ENCODE results near the gene GPR107. TPM values are rescaled to one million over a fixed set of nuclear protein-coding genes. Genes with fewer than 3 reads are reported as not detected.

Gene GPR107
- total and polyA plus RNA-seq, 2 donors (not counting 1 experiment from before 2014, with no cell fraction given), result 10.4 to 28.1 TPM

- TF ChIP-seq, protein P1, sequence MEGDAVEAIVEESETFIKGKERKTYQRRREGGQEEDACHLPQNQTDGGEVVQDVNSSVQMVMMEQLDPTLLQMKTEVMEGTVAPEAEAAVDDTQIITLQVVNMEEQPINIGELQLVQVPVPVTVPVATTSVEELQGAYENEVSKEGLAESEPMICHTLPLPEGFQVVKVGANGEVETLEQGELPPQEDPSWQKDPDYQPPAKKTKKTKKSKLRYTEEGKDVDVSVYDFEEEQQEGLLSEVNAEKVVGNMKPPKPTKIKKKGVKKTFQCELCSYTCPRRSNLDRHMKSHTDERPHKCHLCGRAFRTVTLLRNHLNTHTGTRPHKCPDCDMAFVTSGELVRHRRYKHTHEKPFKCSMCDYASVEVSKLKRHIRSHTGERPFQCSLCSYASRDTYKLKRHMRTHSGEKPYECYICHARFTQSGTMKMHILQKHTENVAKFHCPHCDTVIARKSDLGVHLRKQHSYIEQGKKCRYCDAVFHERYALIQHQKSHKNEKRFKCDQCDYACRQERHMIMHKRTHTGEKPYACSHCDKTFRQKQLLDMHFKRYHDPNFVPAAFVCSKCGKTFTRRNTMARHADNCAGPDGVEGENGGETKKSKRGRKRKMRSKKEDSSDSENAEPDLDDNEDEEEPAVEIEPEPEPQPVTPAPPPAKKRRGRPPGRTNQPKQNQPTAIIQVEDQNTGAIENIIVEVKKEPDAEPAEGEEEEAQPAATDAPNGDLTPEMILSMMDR (IDR thresholded peaks at IDR 0.05), result no peak
- TF ChIP-seq EZH2 (IDR thresholded peaks at IDR 0.05; ENCODE audit: borderline replicate concordance, insufficient read depth, low read depth, low read length, poor library complexity, severe bottlenecking), result no peak
- intact Hi-C loops (cut with micrococcal nuclease), result loop anchor here (1.0 to 2.0 kb wide), 2 partner anchors 22 to 107 kb away; no protein-coding TSS in a partner anchor
- peaks cover 32 to 37% of the 10 kb centered on the region in 2 donors for H3K4me1 ChIP-seq (ENCODE audit: control insufficient read depth in 2 of 2, insufficient read depth in 2 of 2, low read length in 2 of 2)
- H3K27ac ChIP-seq (ENCODE audit: low read length in 2 of 2), result peak overlapping the region; percentile 81 to 96
- no peaks in the 10 kb centered on the region for H4K20me1 ChIP-seq (ENCODE audit: control insufficient read depth, insufficient read depth, low read length, poor library complexity, severe bottlenecking)
- WGBS (ENCODE audit: insufficient coverage), result 6% methylated on average over 12 of the region's 14 CpGs
- ATAC-seq (ENCODE audit: low read depth) (peak; percentile 79), DNase-seq (peak; percentile 79)
- peak overlapping the region; percentile 53 for H3K9ac ChIP-seq (ENCODE audit: low read length)
- H3K4me3 ChIP-seq (ENCODE audit: control extremely low read depth in 1 of 5, extremely low read depth in 1 of 5, insufficient read depth in 1 of 5, low read depth in 2 of 5, low read length in 4 of 5), result peak overlapping the region in 4 of 5 experiments; percentile 6 to 41 (median 30)
- Mint-ChIP-seq H3K4me1 (peaks cover 41% of the 10 kb centered on the region), H3K9me3 (ENCODE audit: insufficient read depth) (no peaks in the 10 kb centered on the region), H3K4me3 (peak overlapping the region; percentile 82), H3K27me3 (no peaks in the 10 kb centered on the region), H3K27ac (peak overlapping the region; percentile 97)
- peaks cover 0 to 14% of the 10 kb centered on the region in 2 experiments for H3K36me3 ChIP-seq (replicated peaks in 1 of 2; ENCODE audit: control extremely low read depth in 1 of 2, control insufficient read depth in 1 of 2, extremely low read depth in 1 of 2, insufficient read depth in 2 of 2, low read length in 1 of 2)
- no peaks in the 10 kb centered on the region for H3K79me2 ChIP-seq (ENCODE audit: control insufficient read depth, insufficient read depth, low read length)
- CTCF ChIA-PET, result interaction anchor here (1.0 to 2.4 kb wide), 5 partner anchors 22 to 113 kb away, joined by 4 to 34 read pairs (median 5); no protein-coding TSS in a partner anchor
- peak overlapping the region; percentile 55 for H2AFZ ChIP-seq (ENCODE audit: insufficient read depth, low read depth, low read length, poor library complexity, severe bottlenecking)
- no peaks in the 10 kb centered on the region for H3K9me3 ChIP-seq (ENCODE audit: control extremely low read depth in 1 of 3, control insufficient read depth in 2 of 3, insufficient read depth in 1 of 3, low read length in 2 of 3)
- H3K4me2 ChIP-seq (replicated peaks; ENCODE audit: low read depth, low read length, poor library complexity, severe bottlenecking), result peak overlapping the region; percentile 73
- no peaks in the 10 kb centered on the region for H3K27me3 ChIP-seq (replicated peaks in 1 of 4; ENCODE audit: control extremely low read depth in 1 of 4, control insufficient read depth in 3 of 4, insufficient read depth in 4 of 4, low read length in 3 of 4)
- POLR2A ChIA-PET, result interaction anchor here (0.8 to 1.2 kb wide), 2 partner anchors 18 to 108 kb away, joined by 3 to 5 read pairs; no protein-coding TSS in a partner anchor
Observed at GRCh38 chr9:130128733-130129431, 75.2 kb downstream of the GPR107 start.
